OCI-LY1 (cell line): ENCODE results near the gene RAB18.

Source experiments
- EZH2 ChIP-seq: fragments of 200-600 bp; sonication (generic), shearing (Covaris generic); IDR thresholded peaks from 2 replicates; pipeline ENCODE4 v1.8.0; 2017; ENCODE audit warnings: borderline replicate concordance, mixed run types, mild to moderate bottlenecking, antibody characterized with exemption, low read length, moderate library complexity, mixed read lengths
- TF ChIP-seq, protein P1 (sequence below): fragments of 200-600 bp; sonication (generic), shearing (Covaris generic); IDR thresholded peaks from 2 replicates; pipeline ENCODE4 v1.5.1; 2017; ENCODE audit warnings: mild to moderate bottlenecking, antibody characterized with exemption, low read length, moderate library complexity, mixed read lengths

DNA sequence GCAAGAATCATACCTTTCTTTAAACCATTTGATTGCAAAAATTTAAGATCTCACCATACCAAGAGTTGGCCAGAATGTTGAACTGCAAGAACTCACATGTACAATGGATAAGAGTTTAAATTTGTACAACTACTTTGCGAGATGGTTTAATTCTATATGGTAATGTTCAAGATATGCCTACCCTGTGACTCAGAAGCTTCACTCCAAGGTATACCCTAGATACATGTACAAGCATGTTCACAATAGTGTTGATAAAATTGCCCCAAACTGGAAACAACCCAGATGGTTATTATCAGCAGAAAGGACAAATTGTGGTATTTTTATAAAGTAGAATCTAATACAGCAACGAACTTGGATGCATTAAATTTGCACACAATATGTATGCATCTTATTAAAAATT, 25.1 kb upstream of the RAB18 start:
- TF ChIP-seq, protein P1, sequence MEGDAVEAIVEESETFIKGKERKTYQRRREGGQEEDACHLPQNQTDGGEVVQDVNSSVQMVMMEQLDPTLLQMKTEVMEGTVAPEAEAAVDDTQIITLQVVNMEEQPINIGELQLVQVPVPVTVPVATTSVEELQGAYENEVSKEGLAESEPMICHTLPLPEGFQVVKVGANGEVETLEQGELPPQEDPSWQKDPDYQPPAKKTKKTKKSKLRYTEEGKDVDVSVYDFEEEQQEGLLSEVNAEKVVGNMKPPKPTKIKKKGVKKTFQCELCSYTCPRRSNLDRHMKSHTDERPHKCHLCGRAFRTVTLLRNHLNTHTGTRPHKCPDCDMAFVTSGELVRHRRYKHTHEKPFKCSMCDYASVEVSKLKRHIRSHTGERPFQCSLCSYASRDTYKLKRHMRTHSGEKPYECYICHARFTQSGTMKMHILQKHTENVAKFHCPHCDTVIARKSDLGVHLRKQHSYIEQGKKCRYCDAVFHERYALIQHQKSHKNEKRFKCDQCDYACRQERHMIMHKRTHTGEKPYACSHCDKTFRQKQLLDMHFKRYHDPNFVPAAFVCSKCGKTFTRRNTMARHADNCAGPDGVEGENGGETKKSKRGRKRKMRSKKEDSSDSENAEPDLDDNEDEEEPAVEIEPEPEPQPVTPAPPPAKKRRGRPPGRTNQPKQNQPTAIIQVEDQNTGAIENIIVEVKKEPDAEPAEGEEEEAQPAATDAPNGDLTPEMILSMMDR: no peak
- TF ChIP-seq EZH2: no peak
